H9 (cell line): ENCODE data around the gene TCEAL5. TPM values are rescaled to one million over a fixed set of nuclear protein-coding genes. Genes with fewer than 3 reads are reported as not detected.

ENCODE experiments used
- DNase-seq: peaks from one replicate; pipeline ENCODE4 v3.0.0-alpha.2; 2017
- H2AFZ ChIP-seq: one replicate; pipeline ENCODE4 v1.6.1; 2013; ENCODE audit warnings: mild to moderate bottlenecking, low read length, control low read depth, moderate library complexity
- H2AK5ac ChIP-seq: 2 replicates; pipeline ENCODE4 v1.6.1; 2013; ENCODE audit warnings: low read length, control low read depth, mixed read lengths; ENCODE audit not compliant: insufficient read length
- H2BK120ac ChIP-seq: one replicate; pipeline ENCODE4 v1.6.1; 2013; ENCODE audit warnings: low read depth, mild to moderate bottlenecking, low read length, control low read depth, inconsistent platforms; ENCODE audit not compliant: poor library complexity, severe bottlenecking
- H2BK12ac ChIP-seq: 2 replicates; pipeline ENCODE4 v1.6.1; 2013; ENCODE audit warnings: low read length, control low read depth, mixed read lengths, low read depth; ENCODE audit not compliant: insufficient read length
- H2BK15ac ChIP-seq: 2 replicates; pipeline ENCODE4 v1.6.1; 2013; ENCODE audit warnings: low read depth, low read length, control low read depth
- H2BK20ac ChIP-seq: one replicate; pipeline ENCODE4 v1.6.1; 2013; ENCODE audit warnings: low read depth, mild to moderate bottlenecking, low read length, control low read depth, inconsistent platforms; ENCODE audit not compliant: poor library complexity, severe bottlenecking
- H2BK5ac ChIP-seq: 2 replicates; pipeline ENCODE4 v1.6.1; 2013; ENCODE audit warnings: low read length, control low read depth, mixed read lengths; ENCODE audit not compliant: insufficient read length
- H3K14ac ChIP-seq: 2 replicates; pipeline ENCODE4 v1.6.1; 2013; ENCODE audit warnings: low read length, control low read depth; ENCODE audit not compliant: insufficient read depth
- H3K18ac ChIP-seq: 2 replicates; pipeline ENCODE4 v1.6.1; 2013; ENCODE audit warnings: low read depth, mild to moderate bottlenecking, mixed read lengths, low read length, control low read depth; ENCODE audit not compliant: insufficient read length
- H3K23ac ChIP-seq: 2 replicates; pipeline ENCODE4 v1.6.1; 2013; ENCODE audit warnings: low read length, control low read depth, mixed read lengths, low read depth; ENCODE audit not compliant: insufficient read length
- H3K23me2 ChIP-seq: 2 replicates; pipeline ENCODE4 v1.6.1; 2013; ENCODE audit warnings: low read depth, mild to moderate bottlenecking, mixed read lengths, low read length, control low read depth; ENCODE audit not compliant: insufficient read length, poor library complexity, severe bottlenecking
- H3K27ac ChIP-seq: 2 replicates; pipeline ENCODE4 v1.5.1; 2013; ENCODE audit warnings: low read length, control low read depth, mixed read lengths, low read depth; ENCODE audit not compliant: insufficient read length
- H3K27me3 ChIP-seq: 2 replicates; pipeline ENCODE4 v1.6.1; 2013; ENCODE audit warnings: low read length, control low read depth, inconsistent platforms; ENCODE audit not compliant: insufficient read depth
- H3K4ac ChIP-seq: 2 replicates; pipeline ENCODE4 v1.6.1; 2013; ENCODE audit warnings: low read depth, mild to moderate bottlenecking, control low read depth, inconsistent platforms, low read length, moderate library complexity
- H3K4me1 ChIP-seq: 2 replicates; pipeline ENCODE4 v1.6.1; 2013; ENCODE audit warnings: low read length, control low read depth, inconsistent platforms; ENCODE audit not compliant: insufficient read depth
- H3K4me2 ChIP-seq: 2 replicates; pipeline ENCODE4 v1.6.1; 2013; ENCODE audit warnings: low read length, control low read depth, mixed read lengths; ENCODE audit not compliant: insufficient read length, insufficient read depth
- H3K56ac ChIP-seq: 2 replicates; pipeline ENCODE4 v1.6.1; 2013; ENCODE audit warnings: low read depth, mild to moderate bottlenecking, mixed read lengths, low read length, control low read depth; ENCODE audit not compliant: insufficient read length
- H3K79me1 ChIP-seq: 2 replicates; pipeline ENCODE4 v1.6.1; 2013; ENCODE audit warnings: low read depth, mild to moderate bottlenecking, moderate library complexity, low read length, control low read depth, inconsistent platforms; ENCODE audit not compliant: insufficient read depth, poor library complexity, severe bottlenecking
- H3K79me2 ChIP-seq: 2 replicates; pipeline ENCODE4 v1.6.1; 2013; ENCODE audit warnings: low read length, control low read depth, inconsistent platforms; ENCODE audit not compliant: insufficient read depth
- H3K9ac ChIP-seq: 2 replicates; pipeline ENCODE4 v1.6.1; 2013; ENCODE audit warnings: low read length, control low read depth, mixed read lengths; ENCODE audit not compliant: insufficient read length; ENCODE audit errors: extremely low read depth
- H3K9me3 ChIP-seq: one replicate; pipeline ENCODE4 v1.6.1; 2013; ENCODE audit warnings: low read depth, low read length, inconsistent platforms; ENCODE audit not compliant: control insufficient read depth
- H3T11ph ChIP-seq: one replicate; pipeline ENCODE4 v1.6.1; 2013; ENCODE audit warnings: mild to moderate bottlenecking, low read length, control low read depth, inconsistent platforms
- H4K20me1 ChIP-seq: one replicate; pipeline ENCODE4 v1.6.1; 2013; ENCODE audit not compliant: control insufficient read depth, insufficient read length, insufficient read depth
- H4K5ac ChIP-seq: 2 replicates; pipeline ENCODE4 v1.6.1; 2013; ENCODE audit warnings: low read depth, mild to moderate bottlenecking, mixed read lengths, low read length, control low read depth; ENCODE audit not compliant: insufficient read length
- H4K8ac ChIP-seq: replicated peaks from 2 replicates; pipeline ENCODE4 v1.6.1; 2013; ENCODE audit warnings: low read length, control low read depth, mixed read lengths, low read depth; ENCODE audit not compliant: insufficient read length
- H4K91ac ChIP-seq: 2 replicates; pipeline ENCODE4 v1.6.1; 2013; ENCODE audit warnings: low read depth, mild to moderate bottlenecking, moderate library complexity, mixed read lengths, low read length, control low read depth; ENCODE audit not compliant: insufficient read length
- H3K27ac Mint-ChIP-seq, 3 experiments: 2 replicates in 2 of 3; 3 replicates in 1 of 3; pipeline ENCODE4 v1.8.0; 2020 to 2021; ENCODE audit warnings: mixed read lengths in 3 of 3, mild to moderate bottlenecking in 1 of 3, moderate library complexity in 1 of 3
- H3K27me3 Mint-ChIP-seq: 2 replicates; pipeline ENCODE4 v1.8.0; 2021; ENCODE audit warnings: low read depth, mild to moderate bottlenecking, moderate library complexity, mixed read lengths
- H3K36me3 Mint-ChIP-seq, 3 experiments: 2 replicates in 2 of 3; 3 replicates in 1 of 3; pipeline ENCODE4 v1.8.0; 2020 to 2021; ENCODE audit warnings: low read depth in 3 of 3, mixed read lengths in 3 of 3; ENCODE audit not compliant: insufficient read depth in 1 of 3
- H3K4me1 Mint-ChIP-seq, 2 experiments: 2 replicates each; pipeline ENCODE4 v1.8.0; 2020; ENCODE audit warnings: mixed read lengths in 2 of 2
- H3K4me3 Mint-ChIP-seq, 2 experiments: 2 replicates in 1 of 2; 3 replicates in 1 of 2; pipeline ENCODE4 v1.8.0; 2020 to 2021; ENCODE audit warnings: mild to moderate bottlenecking in 2 of 2, mixed read lengths in 2 of 2, moderate library complexity in 1 of 2
- H3K9me3 Mint-ChIP-seq, 2 experiments: 2 replicates in 1 of 2; 3 replicates in 1 of 2; pipeline ENCODE4 v1.8.0; 2020; ENCODE audit warnings: mild to moderate bottlenecking in 2 of 2, mixed read lengths in 2 of 2, moderate library complexity in 1 of 2
- WGBS: extraction: QIAGEN DNeasy Blood & Tissue Kit; methylation state at CpG from one replicate; pipeline ENCODE4 v1.1.7; 2013; ENCODE audit warnings: missing lambda C conversion rate, low lambda C conversion rate, mixed read lengths; ENCODE audit not compliant: insufficient read length; ENCODE audit errors: extremely low coverage; 5-methylcytosine and 5-hydroxymethylcytosine counted together
- total RNA-seq: library from RNA; stranded (reverse); gene quantifications from 2 replicates; pipeline ENCODE4 v1.2.1, GENCODE V29; 2021
- TF ChIP-seq, protein P1 (sequence below): fragments of 200-600 bp; sonication (generic); conservative IDR thresholded peaks from 3 replicates; pipeline ENCODE4 v1.8.0; 2021; ENCODE audit warnings: antibody characterized with exemption, mild to moderate bottlenecking

The TCEAL5 gene
- total RNA-seq, 1 experiment from 2014 or later, result not detected

DNA sequence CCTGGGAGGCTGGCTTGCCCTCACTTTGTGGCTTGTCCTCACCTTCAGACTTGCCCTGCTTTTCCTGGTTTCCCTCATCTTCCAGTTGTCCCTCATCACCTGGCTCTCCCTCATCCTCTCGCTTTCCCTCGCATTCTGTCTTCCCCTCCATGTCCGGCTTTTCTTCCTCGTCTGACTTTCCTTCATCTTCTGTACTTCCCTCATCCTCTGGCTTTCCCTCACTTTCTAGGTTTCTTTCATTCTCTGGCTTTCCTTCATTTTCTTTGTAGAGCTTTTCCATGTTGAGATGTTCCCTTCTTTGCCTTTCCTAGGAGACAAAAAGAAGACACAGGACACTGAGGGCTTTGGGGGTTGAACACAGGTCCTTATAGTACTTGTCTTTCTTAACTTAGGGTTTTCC lies 2.3 kb downstream of the TCEAL5 start:
- DNase-seq, result no peak
- H3K4me3 Mint-ChIP-seq, result no peak overlapping the region
- Histone ChIP-seq H3K9me3 (no peaks in the 10 kb centered on the region), H4K91ac (no peak overlapping the region), H3K27ac (no peak overlapping the region), H3K23ac (no peak overlapping the region), H3K4ac (no peak overlapping the region), H2AK5ac (no peak overlapping the region), H4K8ac (no peak overlapping the region), H4K5ac (no peak overlapping the region), H2BK15ac (no peak overlapping the region), H3K4me1 (no peaks in the 10 kb centered on the region), H2BK20ac (no peak overlapping the region), H3K14ac (no peak overlapping the region), H3K23me2 (no peaks in the 10 kb centered on the region), H4K20me1 (no peaks in the 10 kb centered on the region), H2BK12ac (no peak overlapping the region), H3K4me2 (no peak overlapping the region), H2BK5ac (no peak overlapping the region), H3K27me3 (no peaks in the 10 kb centered on the region), H3K18ac (no peak overlapping the region), H2BK120ac (no peak overlapping the region), H2AFZ (no peak overlapping the region), H3K79me1 (no peaks in the 10 kb centered on the region), H3K56ac (no peak overlapping the region), H3T11ph (no peak overlapping the region), H3K79me2 (no peaks in the 10 kb centered on the region), H3K9ac (no peak overlapping the region)
- TF ChIP-seq, protein P1, sequence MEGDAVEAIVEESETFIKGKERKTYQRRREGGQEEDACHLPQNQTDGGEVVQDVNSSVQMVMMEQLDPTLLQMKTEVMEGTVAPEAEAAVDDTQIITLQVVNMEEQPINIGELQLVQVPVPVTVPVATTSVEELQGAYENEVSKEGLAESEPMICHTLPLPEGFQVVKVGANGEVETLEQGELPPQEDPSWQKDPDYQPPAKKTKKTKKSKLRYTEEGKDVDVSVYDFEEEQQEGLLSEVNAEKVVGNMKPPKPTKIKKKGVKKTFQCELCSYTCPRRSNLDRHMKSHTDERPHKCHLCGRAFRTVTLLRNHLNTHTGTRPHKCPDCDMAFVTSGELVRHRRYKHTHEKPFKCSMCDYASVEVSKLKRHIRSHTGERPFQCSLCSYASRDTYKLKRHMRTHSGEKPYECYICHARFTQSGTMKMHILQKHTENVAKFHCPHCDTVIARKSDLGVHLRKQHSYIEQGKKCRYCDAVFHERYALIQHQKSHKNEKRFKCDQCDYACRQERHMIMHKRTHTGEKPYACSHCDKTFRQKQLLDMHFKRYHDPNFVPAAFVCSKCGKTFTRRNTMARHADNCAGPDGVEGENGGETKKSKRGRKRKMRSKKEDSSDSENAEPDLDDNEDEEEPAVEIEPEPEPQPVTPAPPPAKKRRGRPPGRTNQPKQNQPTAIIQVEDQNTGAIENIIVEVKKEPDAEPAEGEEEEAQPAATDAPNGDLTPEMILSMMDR, result no peak
- H3K9me3 Mint-ChIP-seq, result peaks cover 0 to 72% of the 10 kb centered on the region in 2 experiments; a peak in 4 of 5 replicates
- peaks cover 0 to 3% (median 0%) of the 10 kb centered on the region in 3 experiments; a peak in 2 of 7 replicates for H3K36me3 Mint-ChIP-seq
- H3K27ac Mint-ChIP-seq, result no peak overlapping the region
- H3K27me3 Mint-ChIP-seq, result peaks cover 18% of the 10 kb centered on the region
- H3K4me1 Mint-ChIP-seq, result peaks cover 0 to 4% of the 10 kb centered on the region in 2 experiments; a peak in 1 of 4 replicates
- WGBS, result no CpG with 5 or more reads among the region's 4 CpGs
